Neural crest cell (in vitro differentiated cells): ENCODE measurements around the gene IWS1. TPM values are rescaled to one million over a fixed set of nuclear protein-coding genes. Genes with fewer than 3 reads are reported as not detected.

Experiments used
- DNase-seq: peaks from one replicate; pipeline ENCODE4 v3.0.0; 2021; ENCODE audit warnings: low read depth, mixed read lengths, low spot score
- H3K27ac Mint-ChIP-seq: one replicate; pipeline ENCODE4 v1.8.0; 2021; ENCODE audit warnings: mild to moderate bottlenecking, mixed read lengths; ENCODE audit not compliant: unreplicated experiment
- H3K27me3 Mint-ChIP-seq: 2 replicates; pipeline ENCODE4 v1.8.0; 2021; ENCODE audit warnings: low read depth, mild to moderate bottlenecking, mixed read lengths
- H3K36me3 Mint-ChIP-seq: 2 replicates; pipeline ENCODE4 v1.8.0; 2021; ENCODE audit warnings: low read depth, mild to moderate bottlenecking, mixed read lengths
- H3K4me1 Mint-ChIP-seq: 2 replicates; pipeline ENCODE4 v1.8.0; 2021; ENCODE audit warnings: mixed read lengths
- H3K4me3 Mint-ChIP-seq: one replicate; pipeline ENCODE4 v1.8.0; 2021; ENCODE audit warnings: mild to moderate bottlenecking, mixed read lengths
- H3K9me3 Mint-ChIP-seq: 2 replicates; pipeline ENCODE4 v1.8.0; 2021; ENCODE audit warnings: mixed read lengths
- total RNA-seq: library from RNA; stranded (reverse); gene quantifications from 2 replicates; pipeline ENCODE4 v1.2.1, GENCODE V29; 2021
- TF ChIP-seq, protein P1 (sequence below): fragments of 200-600 bp; sonication (generic); conservative IDR thresholded peaks from 2 replicates; pipeline ENCODE4 v1.5.0; 2021; ENCODE audit warnings: antibody characterized with exemption, mild to moderate bottlenecking

IWS1 gene
- total RNA-seq, 1 donor from 2014 or later = 63.0 TPM

DNA sequence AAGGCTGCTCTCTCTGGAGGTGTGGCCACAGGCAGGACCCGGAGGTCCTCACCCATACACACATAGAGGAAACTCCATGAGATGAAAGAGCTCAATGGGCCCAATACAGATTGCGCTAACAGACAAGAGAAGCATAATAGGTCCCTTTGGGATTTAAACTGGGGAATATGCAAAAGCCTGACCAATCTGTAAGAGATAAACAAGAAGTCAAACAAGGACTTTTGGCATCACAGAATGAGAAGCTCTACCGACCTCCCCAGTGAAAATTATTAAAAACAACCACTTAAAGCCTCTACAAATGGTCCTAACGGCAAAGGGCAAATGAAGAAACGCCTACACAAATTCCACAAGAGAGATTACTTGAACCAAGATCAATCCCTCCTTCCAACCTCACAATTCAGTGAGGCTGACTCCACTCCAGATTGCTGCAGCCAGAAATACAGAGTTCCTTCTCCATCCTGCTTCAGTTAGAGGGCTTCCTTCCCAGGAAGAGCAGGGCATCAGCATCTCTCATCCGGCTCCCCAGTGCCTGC is 10.8 kb downstream of the IWS1 start:
- no peak overlapping the region for H3K27ac Mint-ChIP-seq
- H3K36me3 Mint-ChIP-seq = peaks cover 13% of the 10 kb centered on the region
- H3K4me3 Mint-ChIP-seq = no peak overlapping the region
- H3K9me3 Mint-ChIP-seq = no peaks in the 10 kb centered on the region
- no peaks in the 10 kb centered on the region for H3K27me3 Mint-ChIP-seq
- peaks cover 21% of the 10 kb centered on the region for H3K4me1 Mint-ChIP-seq
- no peak for DNase-seq
- TF ChIP-seq, protein P1, sequence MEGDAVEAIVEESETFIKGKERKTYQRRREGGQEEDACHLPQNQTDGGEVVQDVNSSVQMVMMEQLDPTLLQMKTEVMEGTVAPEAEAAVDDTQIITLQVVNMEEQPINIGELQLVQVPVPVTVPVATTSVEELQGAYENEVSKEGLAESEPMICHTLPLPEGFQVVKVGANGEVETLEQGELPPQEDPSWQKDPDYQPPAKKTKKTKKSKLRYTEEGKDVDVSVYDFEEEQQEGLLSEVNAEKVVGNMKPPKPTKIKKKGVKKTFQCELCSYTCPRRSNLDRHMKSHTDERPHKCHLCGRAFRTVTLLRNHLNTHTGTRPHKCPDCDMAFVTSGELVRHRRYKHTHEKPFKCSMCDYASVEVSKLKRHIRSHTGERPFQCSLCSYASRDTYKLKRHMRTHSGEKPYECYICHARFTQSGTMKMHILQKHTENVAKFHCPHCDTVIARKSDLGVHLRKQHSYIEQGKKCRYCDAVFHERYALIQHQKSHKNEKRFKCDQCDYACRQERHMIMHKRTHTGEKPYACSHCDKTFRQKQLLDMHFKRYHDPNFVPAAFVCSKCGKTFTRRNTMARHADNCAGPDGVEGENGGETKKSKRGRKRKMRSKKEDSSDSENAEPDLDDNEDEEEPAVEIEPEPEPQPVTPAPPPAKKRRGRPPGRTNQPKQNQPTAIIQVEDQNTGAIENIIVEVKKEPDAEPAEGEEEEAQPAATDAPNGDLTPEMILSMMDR = no peak

DNA sequence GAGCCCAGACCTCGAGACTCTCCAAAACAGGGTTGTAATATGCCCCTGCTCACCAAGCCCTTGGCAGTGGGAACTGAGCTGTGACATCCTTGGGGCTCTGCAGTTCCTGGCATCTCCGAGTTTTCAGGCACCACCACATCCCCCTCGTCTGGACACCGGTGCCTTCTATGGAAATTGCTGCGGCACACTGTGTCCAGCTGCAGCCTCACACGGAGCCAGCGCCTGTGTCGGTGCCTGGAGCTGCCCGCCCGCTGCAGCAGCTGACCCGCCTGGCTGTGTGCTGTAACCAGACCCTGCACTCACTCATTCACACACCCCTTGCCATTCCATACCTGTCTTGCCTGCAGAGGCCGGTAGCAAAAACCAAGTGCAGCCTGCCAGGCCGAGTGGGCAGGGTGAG is 11.8 kb downstream of the IWS1 start:
- no peak overlapping the region for H3K27ac Mint-ChIP-seq
- no peaks in the 10 kb centered on the region for H3K27me3 Mint-ChIP-seq
- no peak for DNase-seq
- H3K4me1 Mint-ChIP-seq = peaks cover 21% of the 10 kb centered on the region
- peaks cover 13% of the 10 kb centered on the region for H3K36me3 Mint-ChIP-seq
- no peaks in the 10 kb centered on the region for H3K9me3 Mint-ChIP-seq
- TF ChIP-seq, protein P1 = no peak
- no peak overlapping the region for H3K4me3 Mint-ChIP-seq

DNA sequence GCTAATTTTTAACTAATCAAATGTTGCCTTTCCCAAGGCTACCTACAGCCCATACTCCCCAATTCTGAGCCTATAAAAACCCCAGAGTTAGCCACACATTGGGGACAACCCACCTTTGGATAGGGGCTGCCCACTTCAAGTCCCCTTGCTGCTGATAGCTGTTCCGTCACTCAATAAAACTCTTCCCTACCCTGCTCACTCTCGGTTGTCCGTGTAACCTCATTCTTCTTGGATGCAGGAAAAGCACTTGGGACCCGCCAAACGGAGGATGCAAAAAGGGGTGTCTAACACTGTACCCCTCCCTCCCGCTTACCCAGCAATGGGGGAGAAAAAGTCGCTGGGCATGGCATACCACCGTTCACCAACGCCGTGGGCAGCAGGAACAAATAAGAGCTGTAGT is 12.2 kb downstream of the IWS1 start:
- Mint-ChIP-seq H3K27ac (no peak overlapping the region), H3K36me3 (peaks cover 13% of the 10 kb centered on the region), H3K9me3 (no peaks in the 10 kb centered on the region), H3K4me1 (peaks cover 21% of the 10 kb centered on the region), H3K4me3 (no peak overlapping the region), H3K27me3 (no peaks in the 10 kb centered on the region)
- DNase-seq = no peak
- TF ChIP-seq, protein P1 = no peak

DNA sequence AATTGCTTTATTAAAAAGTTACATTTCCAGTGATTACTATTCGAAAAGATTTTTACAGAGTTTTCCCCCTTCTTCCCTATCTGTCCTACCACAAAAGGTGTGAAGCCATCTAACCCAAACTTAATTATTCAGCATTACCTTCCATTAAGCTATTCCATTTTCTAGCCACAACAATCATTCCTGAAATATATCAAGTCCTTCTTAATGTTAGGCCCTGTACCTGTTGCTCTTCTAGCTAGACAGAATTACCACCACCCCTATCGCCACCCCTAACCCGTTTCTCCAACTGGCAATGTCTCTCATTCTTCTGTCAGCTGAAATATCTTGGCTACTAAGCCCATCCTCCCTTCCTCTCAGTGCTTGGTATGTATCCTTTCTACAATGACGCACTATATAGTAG is 13.9 kb downstream of the IWS1 start:
- no peak for DNase-seq
- peaks cover 31% of the 10 kb centered on the region for H3K4me1 Mint-ChIP-seq
- no peak overlapping the region for H3K4me3 Mint-ChIP-seq
- H3K9me3 Mint-ChIP-seq = no peaks in the 10 kb centered on the region
- no peak overlapping the region for H3K27ac Mint-ChIP-seq
- no peaks in the 10 kb centered on the region for H3K27me3 Mint-ChIP-seq
- TF ChIP-seq, protein P1 = no peak
- H3K36me3 Mint-ChIP-seq = peaks cover 7% of the 10 kb centered on the region

DNA sequence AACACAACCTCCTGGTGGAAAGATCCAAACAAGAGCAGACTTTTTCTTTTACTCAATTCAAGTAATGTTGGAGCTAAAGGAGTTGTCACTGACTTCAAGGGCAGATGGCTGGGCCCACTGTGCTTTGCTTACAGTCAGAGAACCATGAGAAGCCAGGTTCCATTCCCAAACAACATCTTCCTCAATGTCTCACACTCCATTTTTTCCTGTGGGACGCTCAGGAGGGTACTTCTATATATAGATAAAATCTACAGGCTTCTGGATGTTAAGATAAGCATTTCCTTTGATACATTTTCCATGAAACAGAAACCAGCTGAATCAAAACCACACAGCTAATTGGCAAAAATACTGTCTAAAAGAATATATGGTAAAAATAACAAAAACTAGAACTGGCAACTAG is 14.4 kb downstream of the IWS1 start:
- H3K4me1 Mint-ChIP-seq = peaks cover 27% of the 10 kb centered on the region
- no peak overlapping the region for H3K4me3 Mint-ChIP-seq
- H3K36me3 Mint-ChIP-seq = peaks cover 2% of the 10 kb centered on the region
- no peaks in the 10 kb centered on the region for H3K9me3 Mint-ChIP-seq
- no peaks in the 10 kb centered on the region for H3K27me3 Mint-ChIP-seq
- no peak for DNase-seq
- no peak overlapping the region for H3K27ac Mint-ChIP-seq
- TF ChIP-seq, protein P1 = no peak
